Peyer's patch (tissue), 4 donors: Measurements from ENCODE around the gene CIAO2A. TPM values are rescaled to one million over a fixed set of nuclear protein-coding genes. Genes with fewer than 3 reads are reported as not detected.

Source experiments
- DNase-seq, 3 donors: peaks; one replicate each; pipeline ENCODE4 v3.0.0-alpha.2; 2017 to 2019
- H3K27ac ChIP-seq, 4 donors: fragments of 200-600 bp; sonication (generic); one replicate each; pipeline ENCODE4 v1.5.1; 2016 to 2019
- H3K27me3 ChIP-seq, 2 donors: fragments of 200-600 bp; sonication (generic); one replicate each; pipeline ENCODE4 v1.5.1; 2019
- H3K36me3 ChIP-seq, 3 donors: fragments of 200-600 bp; sonication (generic); one replicate each; pipeline ENCODE4 v1.5.1; 2016 to 2019
- H3K4me1 ChIP-seq, 4 donors: fragments of 200-600 bp; sonication (generic); one replicate each; pipeline ENCODE4 v1.5.1; 2016 to 2019
- H3K4me3 ChIP-seq, 4 donors: fragments of 200-600 bp; sonication (generic); 1 replicate in 3 of 4; 2 replicates in 1 of 4; pipeline ENCODE4 v1.5.1; 2016 to 2019; ENCODE audit warnings: mild to moderate bottlenecking in 1 of 4
- H3K9me3 ChIP-seq, 4 donors: fragments of 200-600 bp; sonication (generic); one replicate each; pipeline ENCODE4 v1.5.1; 2016 to 2019; ENCODE audit warnings: mild to moderate bottlenecking in 1 of 4
- CTCF ChIP-seq, 6 experiments: fragments of 450-650 bp in 4 of 6; fragments of 200-600 bp in 2 of 6; sonication (generic) in 1 of 6; IDR thresholded peaks; one replicate each; pipeline ENCODE4 v1.5.1; 2017 to 2019; ENCODE audit warnings: antibody characterized with exemption in 6 of 6, mild to moderate bottlenecking in 3 of 6, moderate library complexity in 1 of 6
- POLR2A ChIP-seq, 2 donors: fragments of 450-650 bp; IDR thresholded peaks; one replicate each; pipeline ENCODE4 v1.5.1; 2017; ENCODE audit warnings: antibody characterized with exemption in 2 of 2, mild to moderate bottlenecking in 2 of 2, moderate library complexity in 2 of 2
- total RNA-seq, 4 donors: library from RNA; depleted of rRNA; stranded (reverse); fragments of >200 nt; gene quantifications; one replicate each; pipeline ENCODE4 v1.1.0, GENCODE V29; 2016

The CIAO2A gene
- total RNA-seq, 4 donors from 2014 or later, result 56.3 to 137 (median 78.0) TPM

GRCh38 chr15:64037116-64037515 is 56.5 kb downstream of the CIAO2A start:
- no peak for DNase-seq
- Histone ChIP-seq H3K36me3 (peaks cover 0 to 32% (median 0%) of the 10 kb centered on the region in 3 donors), H3K4me3 (no peak overlapping the region), H3K9me3 (no peaks in the 10 kb centered on the region), H3K27ac (no peak overlapping the region), H3K4me1 (no peaks in the 10 kb centered on the region), H3K27me3 (no peaks in the 10 kb centered on the region)
- TF ChIP-seq CTCF (IDR thresholded peaks at IDR 0.05) (no peak), POLR2A (IDR thresholded peaks at IDR 0.05) (no peak)

DNA sequence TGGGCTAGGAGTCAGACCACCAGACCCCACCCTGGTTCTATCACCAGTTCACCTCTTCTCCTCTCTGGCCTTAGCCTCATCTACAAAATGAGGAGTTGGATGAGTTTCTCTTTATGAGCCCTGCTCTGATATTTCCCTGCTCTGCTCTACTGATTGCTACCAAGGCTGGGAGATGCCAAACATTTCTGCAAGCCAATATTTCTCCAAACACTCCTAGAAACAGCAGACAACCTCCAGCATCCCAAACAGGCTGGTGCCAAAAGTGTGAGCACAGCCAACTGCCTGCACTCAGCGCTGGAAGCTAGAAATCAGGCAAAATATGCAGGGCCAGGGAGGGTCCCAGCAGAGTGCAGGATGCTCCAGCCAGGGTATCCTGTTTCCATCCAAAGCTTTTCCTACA is 58.1 kb downstream of the CIAO2A start:
- Histone ChIP-seq H3K27ac (no peak overlapping the region), H3K36me3 (peaks cover 0 to 33% (median 0%) of the 10 kb centered on the region in 3 donors), H3K27me3 (no peaks in the 10 kb centered on the region), H3K9me3 (no peaks in the 10 kb centered on the region), H3K4me3 (no peak overlapping the region), H3K4me1 (no peaks in the 10 kb centered on the region)
- TF ChIP-seq CTCF (IDR thresholded peaks at IDR 0.05) (no peak), POLR2A (IDR thresholded peaks at IDR 0.05) (no peak)
- no peak for DNase-seq

DNA sequence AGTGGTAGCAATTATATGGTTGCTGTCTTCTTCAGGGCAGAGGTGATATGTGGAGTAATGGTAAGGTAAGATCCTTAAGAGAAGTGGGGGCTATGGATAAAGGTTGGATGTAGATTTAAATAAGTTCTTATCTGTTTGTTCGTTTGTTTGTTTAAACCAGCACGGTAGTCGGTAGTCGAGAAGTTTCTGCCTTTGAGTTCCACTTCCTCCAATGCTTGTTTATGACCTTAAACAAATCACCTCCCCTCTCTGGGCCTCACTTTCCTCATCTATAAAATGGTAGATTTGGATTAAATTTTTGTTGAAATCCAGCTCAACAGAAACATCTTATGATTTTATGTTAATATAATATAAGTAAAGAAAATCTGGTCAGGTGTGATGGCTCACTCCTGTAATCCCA is 59.1 kb downstream of the CIAO2A start:
- Histone ChIP-seq H3K4me3 (no peak overlapping the region), H3K4me1 (no peaks in the 10 kb centered on the region), H3K27ac (no peak overlapping the region), H3K36me3 (peaks cover 0 to 30% (median 0%) of the 10 kb centered on the region in 3 donors), H3K27me3 (no peaks in the 10 kb centered on the region), H3K9me3 (no peaks in the 10 kb centered on the region)
- DNase-seq, result no peak
- TF ChIP-seq POLR2A (IDR thresholded peaks at IDR 0.05) (no peak), CTCF (IDR thresholded peaks at IDR 0.05) (no peak)

- H3K27me3 ChIP-seq, result no peaks in the 10 kb centered on the region
- H3K4me1 ChIP-seq, result peaks cover 0 to 11% (median 0%) of the 10 kb centered on the region in 4 donors
- no peak overlapping the region for H3K27ac ChIP-seq
- DNase-seq, result no peak
- H3K9me3 ChIP-seq, result no peaks in the 10 kb centered on the region
- TF ChIP-seq POLR2A (IDR thresholded peaks at IDR 0.05) (no peak), CTCF (IDR thresholded peaks at IDR 0.05) (no peak)
- H3K4me3 ChIP-seq, result no peak overlapping the region
- peaks cover 0 to 10% (median 0%) of the 10 kb centered on the region in 3 donors for H3K36me3 ChIP-seq
Measured at GRCh38 chr15:64032329-64032728, 61.3 kb downstream of the CIAO2A start.

DNA sequence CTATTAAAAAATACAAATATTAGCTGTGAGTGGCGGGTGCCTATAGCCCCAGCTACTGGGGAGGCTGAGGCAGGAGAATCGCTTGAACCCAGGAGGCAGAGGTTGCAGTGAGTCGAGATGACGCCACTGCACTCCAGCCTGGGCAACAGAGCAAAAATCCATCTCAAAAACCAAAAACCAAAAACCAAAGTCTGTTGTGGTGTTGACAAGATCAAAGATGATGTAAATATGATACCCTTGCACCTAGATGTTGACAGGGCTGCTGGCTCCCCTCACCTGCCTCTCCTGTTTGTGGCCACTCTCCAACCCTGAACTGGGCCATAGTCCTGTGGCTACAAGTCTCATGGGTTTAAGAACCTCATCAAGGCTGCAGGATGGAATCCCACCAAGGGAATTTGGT is 63.5 kb downstream of the CIAO2A start:
- no peak for DNase-seq
- no peak overlapping the region for H3K4me3 ChIP-seq
- peak overlapping the region in 1 of 4 donors; percentile 28 for H3K27ac ChIP-seq

More for the DNA sequence above, 63.5 kb downstream of the CIAO2A start:
- peaks cover 0 to 27% (median 0%) of the 10 kb centered on the region in 4 donors for H3K4me1 ChIP-seq
- TF ChIP-seq POLR2A (IDR thresholded peaks at IDR 0.05), result no peak
- TF ChIP-seq CTCF (IDR thresholded peaks at IDR 0.05), result no peak
- no peaks in the 10 kb centered on the region for H3K27me3 ChIP-seq
- peaks cover 0 to 5% (median 0%) of the 10 kb centered on the region in 3 donors for H3K36me3 ChIP-seq
- H3K9me3 ChIP-seq, result no peaks in the 10 kb centered on the region
